HG03469 (cell line): Measurements from ENCODE around the gene CCDC142.
A peak's percentile ranks its signal among the peaks of the same experiment; 100 is the strongest.

Experiments
- ATAC-seq: cut with Tn5 transposase; IDR thresholded peaks from one replicate; pipeline ENCODE4 v1.9.1; 2021; ENCODE audit warnings: mild to moderate bottlenecking, moderate library complexity, moderate number of reproducible peaks; ENCODE audit not compliant: unreplicated experiment

Gene CCDC142

DNA sequence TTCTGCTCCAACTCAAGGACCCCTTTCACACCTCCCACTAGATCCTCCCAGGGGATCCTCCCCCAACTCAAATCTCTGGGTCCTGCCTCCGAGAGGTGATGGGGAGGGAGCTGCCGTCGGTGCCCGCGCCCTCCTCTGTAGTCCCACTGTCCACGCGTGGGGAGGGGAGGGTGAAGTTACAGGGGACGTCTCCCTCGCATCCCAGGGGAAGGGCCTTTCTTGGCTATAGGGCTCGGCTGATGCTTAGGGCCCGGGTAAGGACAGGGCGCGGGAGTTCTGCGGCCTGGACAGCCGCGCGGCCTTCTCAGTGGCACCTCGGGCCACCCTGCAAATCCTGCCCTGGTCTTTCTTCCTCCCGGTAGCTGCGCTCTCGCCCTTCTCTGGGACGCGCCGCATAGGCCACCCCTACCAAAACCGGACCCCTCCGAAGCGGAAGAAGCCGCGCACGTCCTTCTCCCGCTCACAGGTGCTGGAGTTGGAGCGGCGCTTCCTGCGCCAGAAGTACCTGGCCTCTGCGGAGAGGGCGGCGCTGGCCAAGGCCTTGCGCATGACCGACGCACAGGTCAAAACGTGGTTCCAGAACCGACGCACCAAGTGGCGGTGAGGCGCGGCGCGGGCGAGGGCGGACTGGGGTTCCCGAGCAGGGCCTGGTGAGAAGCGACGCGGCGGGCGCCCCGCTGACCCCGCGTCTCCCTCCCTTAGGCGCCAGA lies 32.6 kb upstream of the CCDC142 start:
- ATAC-seq: no peak

DNA sequence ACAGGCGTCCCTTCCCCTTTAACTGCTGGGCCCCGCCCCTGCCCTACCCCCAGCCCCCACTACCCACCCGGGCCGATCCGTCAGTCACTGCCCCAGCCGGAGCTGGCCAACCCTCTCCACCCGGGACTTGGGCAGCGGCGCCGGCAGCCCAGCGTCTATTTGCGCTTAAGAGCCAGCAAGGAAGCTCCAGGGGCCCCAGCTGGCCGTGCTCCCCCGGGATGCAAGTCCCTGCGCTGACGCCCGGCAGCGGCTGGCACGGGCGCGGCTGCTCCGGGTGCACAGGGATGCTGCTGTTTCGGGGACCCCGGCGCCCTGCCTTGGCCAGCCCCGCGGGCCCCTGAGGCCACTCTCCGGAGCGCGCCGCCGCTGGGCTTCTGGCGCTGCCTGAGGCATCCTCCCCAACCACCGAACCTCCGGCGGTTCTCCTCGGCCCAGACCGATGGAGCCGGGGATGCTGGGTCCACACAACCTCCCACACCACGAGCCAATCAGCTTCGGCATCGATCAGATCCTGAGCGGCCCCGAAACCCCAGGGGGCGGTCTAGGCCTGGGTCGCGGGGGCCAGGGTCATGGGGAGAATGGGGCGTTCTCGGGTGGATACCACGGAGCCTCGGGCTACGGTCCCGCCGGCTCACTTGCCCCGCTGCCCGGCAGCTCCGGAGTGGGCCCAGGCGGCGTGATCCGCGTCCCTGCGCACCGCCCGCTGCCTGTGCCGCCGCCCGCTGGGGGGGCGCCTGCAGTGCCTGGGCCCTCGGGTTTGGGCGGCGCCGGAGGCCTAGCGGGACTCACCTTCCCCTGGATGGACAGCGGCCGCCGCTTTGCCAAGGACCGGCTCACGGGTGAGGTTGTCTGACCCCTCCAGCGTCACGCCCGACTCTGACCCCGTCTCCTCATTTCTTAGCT lies 31.8 kb upstream of the CCDC142 start, which contains the start of gene TLX2:
Gene TLX2 (plus strand): TSS at position 83 of the 903 bp plus-strand sequence. CDS start 357 bp downstream, at position 440.
- ATAC-seq: no peak

DNA sequence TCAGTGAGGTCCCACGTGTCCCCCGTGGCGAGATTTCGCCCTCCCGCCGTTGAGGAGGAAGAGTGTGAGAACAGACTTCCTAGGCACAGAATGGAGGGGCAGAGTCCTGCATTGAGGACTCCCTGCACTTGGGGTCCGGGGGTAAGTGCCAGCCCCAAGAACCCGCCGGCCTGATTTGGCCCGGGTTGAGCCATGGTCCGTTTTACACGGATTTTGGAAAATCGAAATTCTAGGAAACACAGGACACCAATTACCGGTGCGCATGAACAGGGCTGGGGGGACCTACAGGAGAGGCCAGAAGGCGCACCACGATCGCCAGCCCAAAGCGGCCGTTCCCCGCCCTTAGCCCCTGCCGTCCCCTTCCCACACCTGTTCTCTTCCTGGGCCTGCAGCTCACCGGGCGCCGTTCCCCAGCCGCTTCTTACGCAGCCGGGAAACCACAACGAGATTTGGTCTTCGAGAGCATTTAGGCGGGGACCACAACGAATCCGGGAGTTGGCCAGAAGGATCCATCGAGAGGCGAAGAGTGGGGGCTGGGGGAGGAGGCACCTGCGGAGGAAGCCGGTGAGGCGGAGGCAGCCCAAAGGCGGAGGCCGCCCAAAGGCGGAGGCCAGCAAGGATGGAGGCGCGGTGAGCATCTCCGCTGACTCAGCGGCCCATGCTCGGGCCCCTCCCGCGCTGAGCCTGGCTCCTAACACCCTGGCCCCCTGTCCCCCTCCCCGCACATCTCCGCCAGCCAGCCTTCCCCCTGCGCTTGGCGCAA lies 31.0 kb upstream of the CCDC142 start:
- no peak for ATAC-seq

DNA sequence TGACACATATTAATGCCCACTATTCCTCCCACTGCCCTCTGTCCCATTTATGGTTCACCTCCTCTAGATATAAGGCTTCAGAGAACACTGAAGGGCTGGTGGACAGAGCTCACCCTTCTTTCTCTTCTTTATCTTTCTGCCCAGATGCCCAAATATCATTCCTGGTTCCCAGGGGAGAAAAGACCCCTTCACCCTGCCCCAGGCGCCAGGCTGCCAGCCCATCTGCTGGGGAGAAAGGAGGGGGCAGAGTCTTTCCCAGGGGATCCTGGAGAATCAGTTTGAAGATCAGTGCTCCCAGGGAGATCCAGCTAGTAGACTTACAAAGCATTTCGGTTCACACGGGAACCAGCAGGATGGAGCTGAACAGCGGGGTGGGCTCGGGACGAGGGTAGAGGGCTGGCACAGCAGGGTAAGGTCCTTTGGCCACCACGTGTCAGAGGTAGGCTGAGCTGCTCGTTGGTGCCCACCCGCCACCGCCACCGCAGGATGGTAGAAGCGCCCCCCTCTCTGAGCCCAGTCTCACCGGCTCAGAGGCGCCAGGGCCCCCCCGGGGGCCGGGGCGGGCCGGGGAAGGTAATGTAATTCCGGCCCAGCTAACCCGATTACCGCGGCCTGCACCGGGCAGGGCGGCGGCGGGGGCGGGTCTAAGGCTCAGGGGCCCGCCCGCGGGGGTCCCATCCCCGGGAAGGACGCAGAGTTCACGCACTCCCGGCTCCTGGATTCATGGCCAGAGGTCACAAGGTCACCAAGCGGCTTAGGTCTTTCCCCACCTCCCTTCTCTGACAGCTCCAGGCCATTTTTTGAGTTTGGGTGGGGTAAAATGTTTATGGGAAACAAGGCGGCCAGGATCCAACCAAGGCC lies 30.2 kb upstream of the CCDC142 start:
- no peak for ATAC-seq

DNA sequence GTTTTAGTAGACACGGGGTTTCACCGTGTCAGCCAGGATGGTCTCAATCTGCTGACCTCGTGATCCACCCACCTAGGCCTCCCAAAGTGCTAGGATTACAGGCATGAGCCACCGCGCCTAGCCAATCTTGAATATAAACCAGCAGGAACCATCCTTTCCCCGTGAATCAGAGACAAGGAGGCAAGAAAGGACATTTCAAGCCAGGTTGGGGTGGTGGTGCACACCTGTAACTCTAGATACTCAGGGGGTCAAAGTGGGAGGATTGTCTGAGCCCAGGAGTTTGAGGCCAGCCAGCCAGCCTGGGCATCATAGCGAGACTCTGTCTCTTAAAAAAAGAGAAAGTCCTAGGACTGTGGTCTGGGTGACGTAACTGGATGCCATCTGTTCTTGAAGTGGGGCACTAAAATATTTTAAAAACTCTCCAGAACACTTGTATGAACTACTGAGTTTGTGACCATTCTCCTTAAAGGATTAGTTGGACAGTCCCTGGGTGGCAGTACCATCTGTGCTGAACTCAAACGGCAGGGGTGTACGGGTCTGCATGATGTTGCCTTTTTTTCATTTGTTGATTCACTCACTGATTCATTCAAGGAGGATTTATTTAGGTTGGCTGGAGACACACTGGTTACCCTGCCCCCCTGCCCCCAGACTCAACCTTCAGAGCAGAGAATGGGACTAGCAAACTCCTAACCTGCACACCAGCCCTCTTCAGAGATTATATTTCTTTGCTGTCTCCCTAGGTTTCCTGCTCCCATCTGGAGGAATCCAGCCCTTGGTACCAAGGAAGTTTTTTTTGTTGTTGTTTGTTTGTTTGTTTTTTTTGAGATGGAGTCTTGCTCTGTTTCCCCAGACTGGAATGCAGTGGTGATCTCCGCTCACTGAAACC lies 28.5 kb upstream of the CCDC142 start:
- ATAC-seq: no peak

DNA sequence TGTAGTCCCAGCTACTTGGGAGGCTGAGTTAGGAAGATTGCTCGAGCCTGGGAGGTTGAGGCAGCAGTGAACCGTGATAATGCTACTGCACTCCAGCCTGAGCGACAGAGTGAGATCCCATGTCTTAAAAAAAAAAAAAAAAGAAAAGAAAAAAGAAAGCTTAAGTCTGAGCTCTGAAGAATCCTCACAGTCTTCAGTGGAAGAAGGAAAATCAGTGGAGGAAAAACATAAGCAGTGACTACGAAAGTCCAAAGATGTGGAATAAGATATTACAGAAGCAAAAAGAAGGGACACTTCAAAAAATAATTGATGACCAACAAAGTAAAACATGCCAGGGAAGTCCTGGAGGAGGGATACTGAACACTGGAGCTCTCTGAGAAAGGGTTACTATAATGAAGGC lies 27.5 kb upstream of the CCDC142 start:
- ATAC-seq: no peak

DNA sequence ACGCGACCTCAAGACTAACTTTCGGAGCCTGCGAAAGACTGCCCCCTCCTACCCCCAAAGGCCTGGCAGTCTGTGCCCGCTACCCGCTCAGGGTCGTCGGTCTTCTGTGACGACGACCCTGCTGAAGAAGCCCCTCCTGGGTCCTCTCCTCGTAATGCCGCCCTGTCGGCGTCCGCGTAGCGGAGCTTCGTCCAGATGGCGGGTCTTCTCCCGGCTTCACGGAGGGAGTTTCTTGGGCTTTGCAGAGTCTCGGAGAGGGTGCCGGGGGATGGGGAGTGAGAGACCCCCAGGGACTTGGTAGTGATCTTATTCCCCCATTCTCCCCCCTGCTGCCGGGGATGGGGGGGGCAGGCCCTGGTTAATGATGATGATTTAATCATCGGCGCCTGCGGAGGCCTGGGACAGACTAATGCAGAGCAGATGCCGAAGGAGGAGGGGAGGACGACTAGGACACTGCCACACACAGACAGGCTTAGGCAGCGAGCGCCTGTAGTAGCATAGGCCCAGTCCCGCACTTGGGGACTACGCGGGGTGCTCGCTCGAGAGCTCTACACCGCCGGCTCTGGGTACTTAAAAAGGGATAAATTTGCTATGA lies 25.2 kb upstream of the CCDC142 start:
- ATAC-seq: no peak

DNA sequence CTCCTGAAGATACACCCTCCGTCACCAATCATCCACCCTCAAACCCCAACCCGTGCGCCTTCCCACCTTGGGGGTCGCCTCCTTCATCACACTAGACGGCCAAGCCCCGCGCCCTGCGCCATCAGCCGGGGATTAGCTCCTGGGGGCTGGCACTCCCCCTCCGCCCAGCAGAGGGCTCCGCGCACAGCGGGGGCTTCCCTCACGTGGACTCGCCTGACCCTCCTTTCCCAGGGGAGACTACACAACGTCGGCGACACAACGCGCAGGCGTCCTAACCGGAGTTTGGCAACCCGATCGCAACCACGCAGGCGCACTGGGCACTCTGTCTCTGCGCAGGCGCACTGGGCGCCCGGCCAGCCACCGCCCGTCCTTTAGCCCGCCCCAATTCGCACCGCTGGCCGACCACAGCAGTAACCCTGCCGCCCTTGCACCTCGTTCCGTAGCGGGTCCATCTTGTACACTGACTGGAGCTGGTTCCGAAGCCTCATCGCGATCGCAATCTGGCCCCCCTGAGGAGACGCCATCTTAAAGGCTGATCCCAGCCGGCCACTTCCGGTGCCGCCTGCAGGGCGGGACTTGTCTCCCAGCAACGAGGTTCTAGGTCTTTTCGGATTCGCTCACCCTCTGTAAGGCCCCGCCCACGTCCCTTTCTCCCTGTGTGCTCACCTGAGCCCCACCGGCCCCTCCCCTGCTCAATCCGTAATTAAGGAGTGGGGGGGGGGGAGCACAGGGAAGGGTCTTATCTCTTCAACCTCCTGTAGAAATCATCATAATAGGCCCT lies 24.5 kb upstream of the CCDC142 start, which contains the start of gene PCGF1:
Gene PCGF1 (minus strand): TSS at position 551 of the 781 bp plus-strand sequence. CDS start 27 bp downstream, at position 524.
- peak; percentile 78 for ATAC-seq

DNA sequence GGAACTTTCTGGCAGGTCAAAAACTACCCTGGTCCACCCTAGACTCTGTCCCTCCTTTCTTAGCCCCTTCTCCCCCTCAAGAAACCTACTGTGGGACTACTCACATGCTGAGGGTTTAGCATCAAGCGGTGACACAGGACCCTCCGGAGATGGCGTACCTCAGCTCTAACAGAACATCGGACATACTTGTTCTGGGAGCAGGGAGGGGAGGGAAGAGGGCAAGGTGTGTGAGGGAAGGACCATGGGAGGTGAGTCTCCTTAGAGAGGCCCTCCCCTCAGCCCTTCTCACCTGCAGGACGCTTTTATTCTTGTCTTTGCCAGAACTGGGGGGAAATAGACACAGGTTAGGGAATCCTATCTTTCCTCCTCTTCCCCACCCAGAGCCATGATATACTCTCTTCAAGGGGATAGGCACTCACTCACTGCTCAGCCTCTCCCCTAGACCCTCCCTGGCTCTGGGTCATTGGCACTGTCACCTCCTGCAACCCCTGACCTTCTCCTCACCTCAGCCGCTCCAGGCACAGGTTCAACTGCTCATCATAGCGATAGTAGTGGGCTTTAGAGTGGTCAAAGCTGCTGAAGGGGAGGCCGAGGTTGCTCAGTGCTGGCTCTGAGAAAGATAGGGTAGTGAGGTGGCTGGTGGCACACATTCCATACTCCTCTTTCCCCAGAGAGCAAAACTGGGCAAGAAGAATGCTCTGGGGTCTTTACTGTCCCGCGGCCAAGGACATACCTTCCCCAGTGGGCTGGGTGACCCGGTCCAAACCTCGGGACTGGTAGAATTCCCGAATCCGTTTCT lies 22.8 kb upstream of the CCDC142 start:
- ATAC-seq: no peak

DNA sequence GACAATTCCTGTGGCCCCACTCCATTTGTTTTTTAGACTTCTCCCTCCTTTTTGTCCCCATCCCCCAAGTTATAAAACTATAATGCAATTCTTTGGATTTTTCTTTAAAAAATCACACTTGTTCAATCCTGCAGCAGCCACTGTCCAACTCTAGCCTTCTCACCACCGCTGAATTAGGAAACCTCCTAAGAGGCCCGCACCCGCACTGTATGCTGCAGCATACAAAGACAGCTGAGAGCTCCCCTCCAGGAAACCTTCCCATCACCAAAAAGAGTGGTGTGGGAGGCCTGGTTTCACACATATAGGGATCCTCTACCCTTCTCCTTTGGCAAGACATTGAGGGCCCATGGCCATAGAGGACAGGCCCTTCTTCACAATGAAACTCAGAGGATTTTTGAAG lies 21.8 kb upstream of the CCDC142 start:
- ATAC-seq: no peak

DNA sequence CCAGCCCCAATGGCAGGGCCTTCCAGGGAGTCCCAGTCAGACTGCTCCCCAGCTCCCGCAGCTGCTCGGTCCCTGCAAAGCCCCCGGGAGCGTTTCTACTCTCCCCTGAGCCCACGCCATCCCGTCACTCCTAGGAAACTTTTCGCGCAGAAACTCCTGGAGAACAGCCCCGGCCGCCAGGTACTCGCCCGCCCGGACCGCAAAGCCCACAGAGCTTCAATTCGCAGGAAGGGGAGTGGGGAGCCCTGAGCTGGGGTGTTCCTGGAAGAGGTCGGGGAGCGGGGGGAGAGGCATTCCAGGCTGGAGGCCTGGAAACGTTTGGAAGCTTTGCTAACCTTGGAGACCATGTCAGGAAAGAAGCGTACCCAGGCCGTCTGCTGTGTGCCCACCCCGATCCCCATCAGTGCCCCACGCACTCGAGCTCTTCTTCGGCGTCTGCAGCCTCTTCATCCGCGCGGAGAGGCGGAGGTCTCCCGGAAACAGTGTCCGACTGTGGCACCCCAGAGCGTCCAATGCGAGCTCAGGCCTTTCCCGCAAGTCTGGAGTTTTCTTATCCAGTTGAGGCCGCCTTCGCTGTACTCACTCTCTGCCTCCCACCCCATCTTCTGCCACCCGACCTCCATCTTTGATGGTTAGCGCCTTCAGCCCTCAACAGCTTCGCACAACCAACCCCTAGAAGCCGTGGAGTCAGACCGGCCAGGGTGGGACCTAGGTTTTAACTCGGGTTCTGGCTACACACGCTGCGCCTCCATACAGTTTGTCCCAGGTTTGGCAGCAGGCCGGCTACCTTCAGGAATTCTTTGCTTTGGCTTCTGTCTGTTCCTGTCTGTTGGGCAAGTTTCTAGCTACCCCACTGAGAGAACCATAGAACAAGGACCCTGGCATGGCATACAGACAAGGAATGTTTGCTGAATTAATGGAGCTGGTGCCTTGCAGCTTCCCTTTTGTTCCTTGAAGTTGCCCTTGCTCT lies 21.0 kb upstream of the CCDC142 start:
- no peak for ATAC-seq

DNA sequence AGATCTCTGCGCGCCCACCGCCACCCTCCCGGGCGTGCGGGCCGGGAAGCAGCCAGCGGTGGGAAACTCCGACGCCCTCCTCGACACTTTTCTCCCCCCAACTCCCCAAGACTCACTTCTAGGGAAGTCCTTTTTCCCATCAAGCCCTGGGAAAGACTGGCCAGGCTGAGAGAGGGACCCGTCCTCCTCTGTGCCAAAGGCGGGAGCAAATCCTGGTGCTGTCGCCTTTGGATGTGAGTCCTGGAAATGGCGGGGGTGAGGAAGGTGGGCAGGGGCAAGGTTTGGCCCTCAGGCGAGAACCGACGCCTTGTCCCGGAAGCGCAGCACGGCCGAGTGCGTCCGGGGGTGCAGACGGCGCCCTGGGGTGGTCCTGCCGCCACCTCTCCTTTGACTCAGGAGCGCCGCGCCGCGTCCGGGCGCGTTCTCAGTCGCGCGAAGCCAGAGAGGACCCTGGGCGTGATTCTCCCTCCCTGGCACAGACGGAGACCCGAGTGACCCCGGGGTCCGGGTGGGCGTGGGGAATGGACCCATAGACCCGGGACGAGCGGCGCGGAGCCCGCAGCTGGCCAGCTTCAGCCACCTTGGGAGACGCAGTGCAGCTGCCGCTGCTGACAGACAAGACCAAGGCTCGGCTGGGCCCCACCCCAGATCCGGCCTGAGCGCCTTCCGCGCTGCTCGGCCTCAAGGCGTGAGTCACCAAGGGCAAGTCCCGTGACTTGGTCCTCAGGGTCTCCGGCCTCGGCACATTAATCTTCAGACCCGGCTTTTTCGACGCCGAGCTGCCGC lies 20.1 kb upstream of the CCDC142 start:
- peak; percentile 34 for ATAC-seq

DNA sequence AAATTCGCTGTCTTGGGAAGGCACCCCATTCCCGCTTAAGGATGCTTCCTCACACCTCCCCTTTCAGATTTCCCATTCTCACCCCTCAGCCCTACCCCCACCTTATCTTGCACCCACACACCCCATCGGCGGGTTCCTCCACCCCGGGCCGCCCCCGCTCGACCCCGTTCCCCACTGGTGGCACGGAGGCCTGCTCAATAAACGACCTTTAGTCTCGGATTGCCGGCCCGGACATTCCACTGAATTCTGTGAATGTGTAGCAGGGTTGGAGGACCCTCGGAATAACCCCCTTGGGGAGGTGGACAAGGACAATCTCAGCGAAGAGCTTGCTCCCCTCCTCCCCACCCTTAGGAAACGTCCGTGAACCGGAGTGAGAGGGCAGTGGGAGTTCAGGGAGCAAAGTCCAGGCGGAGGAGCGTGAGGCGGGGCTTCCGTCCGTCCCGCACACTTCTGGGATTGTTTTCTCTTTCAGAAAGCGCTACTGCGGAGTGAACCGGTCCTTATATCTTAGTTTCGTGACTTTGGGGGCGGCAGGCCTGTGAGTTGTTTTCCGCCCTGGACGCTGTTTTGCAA lies 19.4 kb upstream of the CCDC142 start:
- no peak for ATAC-seq

DNA sequence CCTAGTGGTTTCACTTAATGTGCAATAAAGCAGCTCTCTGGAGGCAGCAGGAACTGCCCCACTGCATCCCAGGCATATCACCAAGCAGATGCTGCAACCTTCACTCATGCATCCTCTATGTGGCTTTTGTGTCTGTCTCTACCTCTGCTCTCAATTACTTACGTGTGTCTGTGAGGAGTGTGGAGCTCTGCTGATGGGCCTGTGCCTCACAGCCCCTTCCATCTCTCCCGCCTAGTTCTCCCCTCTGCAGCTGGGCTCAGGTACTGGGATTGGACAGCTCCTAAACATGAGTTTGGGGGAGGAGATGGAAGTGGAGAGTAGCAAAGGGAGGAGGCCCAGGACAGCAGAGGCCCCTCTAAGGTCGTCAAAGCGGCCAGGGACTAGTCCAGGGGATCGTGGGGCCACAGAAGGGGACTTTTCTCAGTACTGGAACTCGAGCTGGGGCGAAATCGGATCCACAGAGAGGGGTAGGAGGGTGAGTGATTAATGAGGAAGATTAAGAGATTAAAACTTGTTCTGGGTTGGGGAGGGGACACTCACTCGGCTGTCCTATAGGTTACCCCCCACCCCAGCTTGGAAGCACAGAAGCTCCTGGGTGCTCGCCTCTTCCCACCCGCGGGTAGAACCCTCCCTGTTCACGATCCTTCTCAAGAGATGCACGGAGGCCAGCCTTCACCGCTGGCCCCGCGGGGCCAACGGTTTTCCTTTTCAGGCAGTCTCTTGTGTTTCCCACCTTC lies 18.7 kb upstream of the CCDC142 start:
- ATAC-seq: no peak
